Lower leg skin (tissue), 3 donors: ENCODE results near the gene OR2J2.
"Not testable (repeated sequence)": the region's sequence is repeated elsewhere in the genome, so short reads cannot be mapped to it uniquely, and the experiment has no call there.

Experiments
- POLR2A ChIP-seq, 2 donors: fragments of 450-650 bp; IDR thresholded peaks; one replicate each; pipeline ENCODE4 v1.6.1; 2016 to 2017; ENCODE audit warnings: antibody characterized with exemption in 2 of 2, mild to moderate bottlenecking in 1 of 2, moderate library complexity in 1 of 2
- TF ChIP-seq, protein P1 (sequence below), 3 donors: fragments of 450-650 bp; IDR thresholded peaks; one replicate each; pipeline ENCODE4 v1.5.1; 2016; ENCODE audit warnings: antibody characterized with exemption in 3 of 3, mild to moderate bottlenecking in 3 of 3, moderate library complexity in 2 of 3

DNA sequence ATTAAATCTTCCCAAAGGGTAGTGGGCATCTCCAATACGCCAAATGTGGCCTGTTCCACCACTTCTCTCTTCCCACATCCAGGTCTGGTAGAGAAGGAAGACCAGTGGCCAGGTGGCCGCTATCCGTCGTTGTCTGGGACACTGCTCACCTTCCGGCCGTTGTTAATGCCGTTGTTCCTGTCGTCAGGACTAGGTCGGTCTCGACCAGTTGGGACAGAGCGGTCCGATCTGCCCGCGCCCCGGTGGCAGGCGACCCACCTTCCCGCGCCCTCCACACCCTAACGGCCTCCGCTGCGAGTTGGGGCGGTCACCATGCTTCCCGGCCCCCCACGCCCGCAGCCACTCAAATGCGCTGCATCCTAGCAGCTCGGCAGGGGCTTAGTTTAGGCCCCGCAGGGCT is 5.1 kb upstream of the OR2J2 start:
- TF ChIP-seq, protein P1, sequence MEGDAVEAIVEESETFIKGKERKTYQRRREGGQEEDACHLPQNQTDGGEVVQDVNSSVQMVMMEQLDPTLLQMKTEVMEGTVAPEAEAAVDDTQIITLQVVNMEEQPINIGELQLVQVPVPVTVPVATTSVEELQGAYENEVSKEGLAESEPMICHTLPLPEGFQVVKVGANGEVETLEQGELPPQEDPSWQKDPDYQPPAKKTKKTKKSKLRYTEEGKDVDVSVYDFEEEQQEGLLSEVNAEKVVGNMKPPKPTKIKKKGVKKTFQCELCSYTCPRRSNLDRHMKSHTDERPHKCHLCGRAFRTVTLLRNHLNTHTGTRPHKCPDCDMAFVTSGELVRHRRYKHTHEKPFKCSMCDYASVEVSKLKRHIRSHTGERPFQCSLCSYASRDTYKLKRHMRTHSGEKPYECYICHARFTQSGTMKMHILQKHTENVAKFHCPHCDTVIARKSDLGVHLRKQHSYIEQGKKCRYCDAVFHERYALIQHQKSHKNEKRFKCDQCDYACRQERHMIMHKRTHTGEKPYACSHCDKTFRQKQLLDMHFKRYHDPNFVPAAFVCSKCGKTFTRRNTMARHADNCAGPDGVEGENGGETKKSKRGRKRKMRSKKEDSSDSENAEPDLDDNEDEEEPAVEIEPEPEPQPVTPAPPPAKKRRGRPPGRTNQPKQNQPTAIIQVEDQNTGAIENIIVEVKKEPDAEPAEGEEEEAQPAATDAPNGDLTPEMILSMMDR (IDR thresholded peaks at IDR 0.05), result not testable (repeated sequence)
- not testable (repeated sequence) for TF ChIP-seq POLR2A (IDR thresholded peaks at IDR 0.05)
